SU-DHL-6 (cell line): Measurements from ENCODE around the gene PIGW.

Experiments
- CTCF ChIP-seq: fragments of 200-600 bp; sonication (generic); IDR thresholded peaks from one replicate; pipeline ENCODE4 v1.5.1; 2017; ENCODE audit warnings: antibody characterized with exemption, mild to moderate bottlenecking, low read length, moderate library complexity; ENCODE audit not compliant: insufficient read depth, poor library complexity, severe bottlenecking
- EZH2phosphoT487 ChIP-seq: fragments of 200-600 bp; sonication (generic), shearing (Covaris generic); conservative IDR thresholded peaks from 2 replicates; pipeline ENCODE4 v1.6.1; 2018; ENCODE audit warnings: mild to moderate bottlenecking, antibody characterized with exemption, low read length, moderate library complexity, mixed read lengths

DNA sequence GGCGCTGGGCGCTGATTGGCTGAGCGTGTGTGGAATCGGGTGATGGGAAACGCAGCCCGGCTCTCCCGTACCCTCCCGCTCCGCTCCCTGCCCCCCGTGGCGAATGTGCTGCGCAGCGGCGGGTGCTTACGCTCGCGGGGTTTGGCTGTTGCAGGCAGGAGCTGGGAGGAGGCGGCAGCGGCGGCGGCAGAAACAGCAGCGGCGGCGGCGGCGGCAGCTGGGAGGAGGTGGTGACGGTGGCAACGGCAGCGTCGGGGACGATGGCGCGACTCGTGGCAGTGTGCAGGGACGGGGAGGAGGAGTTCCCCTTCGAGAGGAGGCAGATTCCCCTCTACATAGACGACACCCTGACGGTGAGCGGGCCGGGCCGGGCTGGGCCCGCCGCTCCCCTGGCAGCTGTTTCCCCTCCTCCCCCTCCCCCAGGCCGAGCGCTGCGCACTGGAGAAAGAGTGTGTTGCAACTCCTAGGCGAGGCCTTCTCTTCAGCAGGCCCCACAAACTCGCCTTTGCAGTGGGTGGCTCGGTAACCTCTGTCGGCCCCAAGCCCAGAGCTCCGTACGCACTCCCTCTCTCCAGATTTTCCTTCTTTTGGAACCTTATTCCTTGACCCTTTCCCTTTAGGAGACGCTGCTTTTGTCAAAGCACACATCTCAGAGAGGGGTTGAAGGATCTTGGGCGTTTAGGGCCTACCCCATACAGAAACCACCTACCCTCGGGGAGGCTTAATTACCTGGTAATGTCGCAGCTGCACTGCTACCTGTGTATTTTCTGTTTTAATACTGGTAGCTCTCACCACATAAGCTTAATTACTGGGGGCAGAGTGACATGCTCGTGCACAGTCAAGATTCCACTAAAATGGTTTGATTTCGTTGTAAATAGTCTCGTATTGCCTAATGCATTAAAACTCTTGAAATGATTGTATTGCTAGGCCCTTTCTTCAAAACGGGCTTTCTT is 11.0 kb downstream of the PIGW start:
- TF ChIP-seq CTCF (no peak), EZH2phosphoT487 (no peak)
